T-helper 2 cell treated with Interferon-gamma antibody and Interleukin-4, amounts not matched to agents 5 μg/mL and 100 μg/mL, for 36 hours (primary cell): Measurements from ENCODE around the gene RPS21.
A peak's percentile ranks its signal among the peaks of the same experiment; 100 is the strongest.
"Not testable (repeated sequence)": the region's sequence is repeated elsewhere in the genome, so short reads cannot be mapped to it uniquely, and the experiment has no call there.

Experiments
- DNase-seq: peaks from one replicate; pipeline ENCODE4 v3.0.0; 2021; ENCODE audit warnings: low spot score
- H3K27ac Mint-ChIP-seq: one replicate; pipeline ENCODE4 v1.8.0; 2021; ENCODE audit warnings: mild to moderate bottlenecking, mixed read lengths
- H3K27me3 Mint-ChIP-seq: one replicate; pipeline ENCODE4 v1.8.0; 2021; ENCODE audit warnings: low read depth, mixed read lengths
- H3K36me3 Mint-ChIP-seq: one replicate; pipeline ENCODE4 v1.8.0; 2021; ENCODE audit warnings: low read depth, mixed read lengths
- H3K4me1 Mint-ChIP-seq: one replicate; pipeline ENCODE4 v1.8.0; 2021; ENCODE audit warnings: low read depth, mixed read lengths
- H3K4me3 Mint-ChIP-seq: one replicate; pipeline ENCODE4 v1.8.0; 2022; ENCODE audit warnings: mild to moderate bottlenecking, moderate library complexity, mixed read lengths
- H3K9me3 Mint-ChIP-seq: one replicate; pipeline ENCODE4 v1.8.0; 2021; ENCODE audit warnings: mixed read lengths

RPS21 gene

GRCh38 chr20:62366370-62367135, 20.4 kb upstream of the RPS21 start:
- Mint-ChIP-seq H3K27ac (no peak overlapping the region), H3K36me3 (no peaks in the 10 kb centered on the region), H3K4me1 (no peaks in the 10 kb centered on the region), H3K27me3 (peaks cover 26% of the 10 kb centered on the region), H3K4me3 (no peak overlapping the region), H3K9me3 (no peaks in the 10 kb centered on the region)
- DNase-seq: no peak

- H3K4me1 Mint-ChIP-seq: no peaks in the 10 kb centered on the region
- peak within 1 kb of the TSS; percentile 62 for H3K4me3 Mint-ChIP-seq
- no peaks in the 10 kb centered on the region for H3K9me3 Mint-ChIP-seq
- H3K36me3 Mint-ChIP-seq: no peaks in the 10 kb centered on the region
- H3K27ac Mint-ChIP-seq: no peak within 1 kb of the TSS
- peaks cover 26% of the 10 kb centered on the region for H3K27me3 Mint-ChIP-seq
- no peak for DNase-seq
Measured at GRCh38 chr20:62367136-62367632, 19.7 kb upstream of the RPS21 start, which contains the start of gene LAMA5. Gene LAMA5 (minus strand): TSS chr20:62367312. CDS start chr20:62367245, 67 bp downstream.

GRCh38 chr20:62367633-62368391, 19.1 kb upstream of the RPS21 start:
- Mint-ChIP-seq H3K27ac (no peak overlapping the region), H3K9me3 (no peaks in the 10 kb centered on the region)

GRCh38 chr20:62368392-62368975, 18.4 kb upstream of the RPS21 start:
- Mint-ChIP-seq H3K36me3 (no peaks in the 10 kb centered on the region), H3K4me1 (peaks cover 1% of the 10 kb centered on the region), H3K27me3 (peaks cover 29% of the 10 kb centered on the region), H3K9me3 (no peaks in the 10 kb centered on the region), H3K27ac (no peak overlapping the region), H3K4me3 (no peak overlapping the region)
- no peak for DNase-seq

More at GRCh38 chr20:62367633-62368391, 19.1 kb upstream of the RPS21 start:
- H3K4me3 Mint-ChIP-seq: peak overlapping the region; percentile 62
- H3K4me1 Mint-ChIP-seq: peaks cover under 1% of the 10 kb centered on the region
- H3K27me3 Mint-ChIP-seq: peaks cover 27% of the 10 kb centered on the region
- no peak for DNase-seq
- H3K36me3 Mint-ChIP-seq: no peaks in the 10 kb centered on the region

DNA sequence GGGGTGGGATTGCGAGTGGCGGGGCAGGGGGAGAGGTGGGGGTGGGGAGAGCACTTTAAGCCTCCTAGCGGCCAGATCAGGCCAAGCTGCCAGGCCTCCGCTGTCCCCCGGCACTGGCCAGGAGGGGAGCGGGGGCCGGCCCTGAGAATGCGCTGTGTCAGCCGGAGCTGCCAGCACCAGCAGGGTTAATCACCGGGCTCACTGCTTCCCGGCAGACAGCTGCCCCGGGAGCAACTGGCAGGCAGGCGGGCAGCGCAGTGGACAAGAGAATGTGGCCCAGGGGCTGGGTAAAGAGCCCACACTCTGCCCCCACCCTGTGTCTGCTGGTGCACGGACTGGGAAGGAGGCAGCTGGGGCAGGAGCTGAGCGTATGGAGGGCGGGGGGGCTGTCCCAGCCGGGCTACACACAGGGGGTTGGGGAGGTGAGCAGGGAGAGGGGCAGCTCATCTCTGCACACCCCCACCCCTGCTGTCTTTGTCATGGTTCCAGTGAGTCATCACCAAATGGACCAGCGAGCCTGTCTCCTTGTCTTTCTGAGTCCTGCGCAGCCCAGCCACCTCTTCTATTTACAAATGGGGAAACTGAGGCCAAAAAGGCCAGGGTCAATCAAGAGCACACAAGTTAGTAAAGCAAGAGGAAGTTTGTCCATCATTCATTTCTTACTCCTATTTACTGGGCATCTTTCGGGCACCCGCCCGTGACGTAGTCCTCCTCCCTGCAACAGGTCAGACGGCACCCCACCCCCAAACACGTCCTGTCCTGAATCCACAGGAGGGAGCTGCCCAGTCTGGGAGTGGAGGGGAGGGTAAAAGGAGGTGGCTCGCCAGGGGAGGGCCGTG, 17.7 kb upstream of the RPS21 start:
- Mint-ChIP-seq H3K9me3 (no peaks in the 10 kb centered on the region), H3K4me3 (no peak overlapping the region), H3K27me3 (peaks cover 29% of the 10 kb centered on the region), H3K4me1 (peaks cover 1% of the 10 kb centered on the region), H3K36me3 (no peaks in the 10 kb centered on the region), H3K27ac (no peak overlapping the region)
- DNase-seq: no peak

DNA sequence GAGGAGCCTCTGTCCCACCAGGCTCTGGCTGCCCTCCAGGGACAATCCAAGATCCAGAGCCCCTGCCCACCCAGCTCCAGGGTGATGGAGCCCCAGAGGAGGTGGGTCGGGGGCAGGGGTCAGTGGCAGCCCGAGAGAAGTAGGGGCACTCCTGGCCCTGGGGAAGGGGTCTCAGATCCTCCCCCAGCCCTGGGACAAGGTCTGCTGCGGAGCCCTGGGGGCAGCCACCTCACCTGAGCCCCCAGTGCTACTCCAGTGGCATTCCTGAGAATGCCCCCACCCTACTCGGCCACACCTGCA, 17.1 kb upstream of the RPS21 start:
- H3K27ac Mint-ChIP-seq: no peak overlapping the region
- peaks cover 27% of the 10 kb centered on the region for H3K27me3 Mint-ChIP-seq
- DNase-seq: no peak
- H3K4me3 Mint-ChIP-seq: no peak overlapping the region
- H3K4me1 Mint-ChIP-seq: peaks cover 1% of the 10 kb centered on the region
- no peaks in the 10 kb centered on the region for H3K36me3 Mint-ChIP-seq
- H3K9me3 Mint-ChIP-seq: no peaks in the 10 kb centered on the region

DNA sequence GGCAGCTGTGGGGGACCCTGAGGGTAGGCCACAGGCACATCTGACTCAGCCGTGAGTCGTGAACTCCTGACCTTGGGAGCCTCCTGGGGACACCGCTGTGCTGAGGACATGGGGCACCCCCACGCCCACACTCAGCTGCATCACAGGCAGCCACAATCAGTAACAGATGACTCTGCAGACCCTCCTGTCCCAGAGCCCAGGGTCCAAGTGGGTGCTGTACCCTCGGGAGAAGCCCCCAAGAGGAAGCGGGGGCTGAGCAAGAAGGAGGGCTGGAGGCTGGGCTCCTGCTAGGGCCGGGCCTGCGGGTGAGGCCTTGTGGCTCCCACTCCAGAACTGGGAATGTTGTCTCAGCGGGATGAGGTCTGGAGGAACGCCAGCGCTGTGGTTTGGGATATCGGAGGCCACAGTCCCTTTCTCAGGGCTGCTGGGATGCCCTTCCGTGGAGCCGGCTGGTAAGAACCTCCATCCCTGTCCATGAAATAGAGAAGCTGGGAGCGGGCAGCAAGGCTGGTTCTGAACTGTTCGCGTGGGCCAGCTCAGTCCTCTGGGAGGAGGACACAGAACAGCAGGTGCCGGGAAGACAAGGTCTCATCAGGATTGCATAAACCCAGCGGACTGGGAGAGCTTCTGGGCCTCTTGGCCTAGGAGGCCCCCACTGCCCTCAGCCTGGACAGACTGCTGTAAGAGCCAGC, 16.6 kb upstream of the RPS21 start:
- H3K36me3 Mint-ChIP-seq: no peaks in the 10 kb centered on the region
- peaks cover 22% of the 10 kb centered on the region for H3K27me3 Mint-ChIP-seq

DNA sequence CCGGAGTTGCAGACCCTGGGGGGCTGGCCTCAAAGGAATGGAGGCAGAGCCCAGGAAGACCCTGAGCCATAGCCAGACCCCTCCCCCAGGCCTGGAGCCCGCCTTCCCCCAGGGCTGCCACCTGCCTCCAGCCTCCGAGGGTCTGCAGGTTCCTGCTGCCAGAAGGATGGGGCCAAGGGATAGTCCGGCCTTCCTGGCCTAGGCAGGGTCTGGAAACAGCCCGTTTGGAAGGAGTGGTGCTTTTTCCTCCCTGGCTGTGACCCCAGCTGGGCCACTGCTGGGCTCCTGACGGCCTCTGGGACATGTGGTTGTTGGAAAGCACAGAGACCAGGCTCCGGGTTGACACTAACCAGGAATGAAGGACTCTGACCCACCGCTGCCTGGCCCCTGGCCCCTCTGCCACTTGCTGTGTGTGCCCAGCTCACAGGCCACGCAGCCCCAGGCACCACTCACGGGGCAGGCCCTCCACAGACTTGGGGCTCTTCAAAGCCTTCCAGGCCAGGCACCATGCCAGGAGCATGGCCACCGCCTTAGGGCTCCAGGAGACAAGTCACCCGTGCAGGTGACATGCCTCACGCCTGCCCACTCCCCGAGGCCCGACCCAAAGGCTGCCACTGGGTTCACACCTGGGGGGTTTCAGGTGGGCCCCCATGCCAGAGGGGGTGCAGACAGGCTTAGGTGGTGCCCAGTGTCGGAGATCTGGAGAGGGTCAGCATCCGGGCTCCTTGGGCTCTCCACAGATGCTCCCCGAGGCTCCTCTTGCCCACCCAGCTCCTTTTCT, 15.9 kb upstream of the RPS21 start:
- Mint-ChIP-seq H3K9me3 (no peaks in the 10 kb centered on the region), H3K27ac (no peak overlapping the region), H3K36me3 (no peaks in the 10 kb centered on the region), H3K27me3 (peaks cover 19% of the 10 kb centered on the region), H3K4me3 (no peak overlapping the region), H3K4me1 (peaks cover 1% of the 10 kb centered on the region)
- no peak for DNase-seq

More for the DNA sequence above, 16.6 kb upstream of the RPS21 start:
- no peak overlapping the region for H3K27ac Mint-ChIP-seq
- H3K4me1 Mint-ChIP-seq: peaks cover 1% of the 10 kb centered on the region
- no peaks in the 10 kb centered on the region for H3K9me3 Mint-ChIP-seq
- H3K4me3 Mint-ChIP-seq: no peak overlapping the region
- DNase-seq: peak; percentile 57

DNA sequence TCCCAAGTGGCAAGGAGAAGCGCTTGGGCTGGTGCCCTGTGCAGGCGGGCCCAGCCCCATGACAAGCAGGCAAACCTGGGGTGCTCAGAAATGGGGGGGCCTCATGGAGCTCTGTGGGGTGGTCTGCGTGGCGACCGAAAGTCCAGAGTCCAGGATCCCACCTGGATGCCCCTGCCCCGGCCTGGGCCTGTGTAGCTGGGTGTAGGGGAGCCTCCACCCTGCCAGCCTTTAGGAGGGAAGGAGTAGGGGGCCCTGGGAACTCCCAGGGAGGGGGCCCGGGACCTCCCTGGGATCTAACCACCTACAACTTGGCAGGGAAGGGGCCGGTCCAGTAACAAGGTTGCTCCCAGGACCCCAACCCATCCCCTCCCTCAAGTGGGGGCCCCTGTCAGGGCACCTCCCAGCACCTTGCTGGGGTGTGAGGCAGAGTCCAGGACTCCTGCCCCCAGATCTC, 15.3 kb upstream of the RPS21 start:
- Mint-ChIP-seq H3K27me3 (peaks cover 18% of the 10 kb centered on the region), H3K36me3 (no peaks in the 10 kb centered on the region), H3K9me3 (no peaks in the 10 kb centered on the region), H3K4me1 (peaks cover 1% of the 10 kb centered on the region), H3K27ac (no peak overlapping the region), H3K4me3 (no peak overlapping the region)
- DNase-seq: no peak

DNA sequence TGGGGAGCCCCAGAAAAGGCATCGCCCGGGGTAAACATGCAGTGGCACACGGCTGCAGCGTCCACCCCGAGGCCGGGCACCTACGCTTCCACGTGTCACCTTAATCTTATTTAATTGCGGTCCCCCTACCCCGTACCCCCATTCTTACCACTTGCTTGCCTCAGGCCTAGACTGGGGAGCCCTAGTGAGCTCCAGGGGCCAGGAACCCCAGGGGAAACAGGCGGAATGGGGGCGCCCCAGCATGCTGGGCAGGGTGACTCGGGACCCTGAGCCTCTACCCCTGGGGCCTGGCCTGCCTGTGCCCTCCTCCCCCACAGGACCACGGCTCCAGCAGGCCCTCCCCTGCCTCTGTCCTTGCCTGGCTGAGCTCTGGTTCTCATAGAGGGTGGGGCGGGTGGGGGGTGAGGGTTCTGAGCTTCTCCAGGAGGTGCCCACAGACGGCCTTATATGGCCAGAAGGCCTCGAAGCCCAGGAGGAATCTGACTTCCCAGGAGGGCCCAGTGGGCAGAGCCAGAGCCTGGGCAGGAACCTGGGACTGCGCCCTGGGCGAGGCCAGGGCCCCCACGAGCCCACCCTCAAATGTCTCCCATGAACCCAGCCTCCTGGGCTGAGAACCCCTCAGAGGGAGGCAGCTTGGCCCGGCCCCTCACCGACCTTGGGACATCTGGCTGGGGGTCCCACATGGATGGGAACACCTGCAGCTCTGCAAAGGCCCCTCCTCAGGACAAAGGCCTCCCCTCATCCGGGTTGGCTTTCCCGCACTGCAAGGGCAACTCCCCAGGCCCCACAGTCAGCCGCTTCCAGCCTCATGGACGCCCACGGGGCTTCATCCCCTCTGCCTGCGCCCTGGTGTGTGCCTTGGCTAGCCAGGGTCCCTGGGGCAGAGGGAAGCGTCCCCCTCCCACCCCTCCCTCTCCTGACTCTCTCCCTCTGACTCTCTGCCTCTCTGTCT, 14.6 kb upstream of the RPS21 start:
- Mint-ChIP-seq H3K4me3 (no peak overlapping the region), H3K36me3 (no peaks in the 10 kb centered on the region), H3K9me3 (no peaks in the 10 kb centered on the region), H3K4me1 (peaks cover 1% of the 10 kb centered on the region), H3K27me3 (peaks cover 18% of the 10 kb centered on the region), H3K27ac (peak overlapping the region; percentile 45)
- DNase-seq: no peak

DNA sequence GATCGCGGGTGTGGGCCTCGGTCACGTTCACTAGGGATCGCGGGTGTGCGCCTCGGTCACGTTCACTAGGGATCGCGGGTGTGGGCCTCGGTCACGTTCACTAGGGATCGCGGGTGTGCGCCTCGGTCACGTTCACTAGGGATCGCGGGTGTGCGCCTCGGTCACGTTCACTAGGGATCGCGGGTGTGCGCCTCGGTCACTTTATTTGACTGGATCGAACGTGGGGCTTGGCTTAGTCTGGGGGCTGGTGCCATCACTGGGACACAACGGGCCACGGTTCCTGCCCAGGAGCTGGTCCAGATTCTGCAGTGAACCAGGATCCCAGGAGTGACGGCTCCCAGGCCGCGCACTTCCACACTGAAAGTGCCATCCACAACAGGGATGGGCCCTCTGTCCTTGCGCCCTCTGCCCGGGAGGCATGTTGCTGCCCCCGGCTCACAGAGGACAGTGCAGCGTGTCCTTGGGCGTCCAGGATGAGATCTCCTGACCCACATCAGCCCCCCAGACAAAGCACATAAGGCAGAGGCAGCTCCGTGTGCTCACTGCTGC, 13.2 kb upstream of the RPS21 start:
- not testable (repeated sequence) for DNase-seq, H3K27me3 Mint-ChIP-seq, H3K9me3 Mint-ChIP-seq, H3K27ac Mint-ChIP-seq, H3K36me3 Mint-ChIP-seq, H3K4me3 Mint-ChIP-seq, H3K4me1 Mint-ChIP-seq
